ENCODE results near the gene TP53INP2.
"Not testable (repeated sequence)": the region's sequence is repeated elsewhere in the genome, so short reads cannot be mapped to it uniquely, and the experiment has no call there.

Gene TP53INP2

GRCh38 chr20:34706302-34706875, 2.2 kb downstream of the TP53INP2 start:
- no peak for DNase-seq

DNA sequence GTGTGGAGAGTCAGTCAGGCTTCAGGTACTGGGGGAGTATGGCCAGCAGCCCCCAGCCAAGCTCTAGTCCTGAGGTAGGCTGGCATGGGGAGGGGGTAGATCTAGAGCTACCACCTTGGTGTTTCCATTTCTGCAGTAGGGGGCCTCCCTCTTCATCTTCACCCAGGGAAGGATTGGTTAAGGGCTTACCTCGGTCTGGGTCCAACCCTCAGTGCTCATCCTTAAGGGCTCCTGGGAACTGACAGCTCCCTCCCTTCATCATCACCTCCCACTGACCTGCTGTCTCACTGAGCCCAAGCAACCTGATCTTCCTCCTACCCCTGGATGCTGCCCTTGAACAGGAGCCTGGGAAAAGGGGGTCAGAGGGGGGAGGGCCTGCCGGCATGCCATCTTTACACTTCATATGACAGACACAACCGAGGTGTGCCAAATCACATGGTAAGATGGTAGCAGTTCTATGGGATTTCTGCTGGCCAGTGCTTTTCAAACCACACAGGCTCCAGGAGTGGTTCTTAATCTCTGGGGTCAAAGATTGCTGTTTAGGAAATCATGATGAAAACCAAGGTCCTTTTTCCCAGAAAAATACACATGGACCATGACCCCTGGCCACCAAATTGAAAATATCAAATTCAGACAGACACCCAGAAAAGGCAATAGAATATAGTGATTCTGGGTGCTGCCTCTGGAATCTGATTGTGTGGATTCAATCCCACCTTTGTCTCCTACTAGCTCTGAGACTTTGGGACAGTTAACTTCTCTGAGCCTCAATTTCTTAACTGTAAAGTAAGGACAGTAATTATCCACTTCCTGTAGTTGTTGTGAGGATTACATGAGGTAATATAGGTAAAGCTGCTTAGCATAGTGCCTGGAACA, 3.0 kb downstream of the TP53INP2 start:
- DNase-seq, result no peak

- peak; percentile 24 to 81 (median 80) for DNase-seq
Observed at GRCh38 chr20:34708621-34709043, 4.5 kb downstream of the TP53INP2 start.

DNA sequence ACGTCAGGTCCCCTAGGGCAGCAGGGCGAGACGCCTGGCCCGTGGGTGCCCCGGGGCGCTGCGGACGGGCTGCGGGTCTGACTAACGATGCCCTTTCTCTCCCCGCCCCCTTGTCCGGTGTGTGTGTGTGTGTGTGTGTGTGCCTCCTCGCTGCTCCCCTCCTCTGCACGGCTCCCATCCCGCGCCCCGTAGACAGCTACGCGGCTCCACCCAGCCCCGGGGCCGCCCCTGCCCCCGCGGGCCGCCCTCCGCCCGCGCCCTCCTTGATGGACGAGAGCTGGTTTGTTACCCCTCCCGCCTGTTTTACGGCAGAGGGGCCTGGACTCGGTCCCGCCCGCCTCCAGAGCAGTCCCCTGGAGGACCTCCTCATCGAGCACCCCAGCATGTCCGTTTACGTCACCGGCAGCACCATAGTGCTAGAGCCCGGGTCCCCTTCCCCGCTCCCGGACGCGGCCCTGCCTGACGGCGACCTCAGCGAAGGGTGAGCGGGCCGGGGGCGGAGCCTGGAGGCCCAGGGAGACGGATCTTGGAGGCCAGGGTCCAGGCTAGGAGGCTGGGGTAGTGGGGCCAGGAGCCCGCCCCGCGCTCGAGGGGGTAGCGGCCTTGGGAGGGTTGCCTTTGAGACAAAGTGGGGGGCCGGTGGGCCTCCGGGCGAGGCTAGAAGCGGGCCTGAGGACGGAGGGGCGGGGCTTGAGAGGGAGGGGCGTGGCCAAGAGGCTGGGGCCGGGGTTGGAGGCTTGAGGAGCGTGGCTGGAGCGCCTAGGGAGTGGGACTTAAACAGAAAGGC, 5.1 kb downstream of the TP53INP2 start:
- peak; percentile 79 to 98 (median 97) for DNase-seq

DNA sequence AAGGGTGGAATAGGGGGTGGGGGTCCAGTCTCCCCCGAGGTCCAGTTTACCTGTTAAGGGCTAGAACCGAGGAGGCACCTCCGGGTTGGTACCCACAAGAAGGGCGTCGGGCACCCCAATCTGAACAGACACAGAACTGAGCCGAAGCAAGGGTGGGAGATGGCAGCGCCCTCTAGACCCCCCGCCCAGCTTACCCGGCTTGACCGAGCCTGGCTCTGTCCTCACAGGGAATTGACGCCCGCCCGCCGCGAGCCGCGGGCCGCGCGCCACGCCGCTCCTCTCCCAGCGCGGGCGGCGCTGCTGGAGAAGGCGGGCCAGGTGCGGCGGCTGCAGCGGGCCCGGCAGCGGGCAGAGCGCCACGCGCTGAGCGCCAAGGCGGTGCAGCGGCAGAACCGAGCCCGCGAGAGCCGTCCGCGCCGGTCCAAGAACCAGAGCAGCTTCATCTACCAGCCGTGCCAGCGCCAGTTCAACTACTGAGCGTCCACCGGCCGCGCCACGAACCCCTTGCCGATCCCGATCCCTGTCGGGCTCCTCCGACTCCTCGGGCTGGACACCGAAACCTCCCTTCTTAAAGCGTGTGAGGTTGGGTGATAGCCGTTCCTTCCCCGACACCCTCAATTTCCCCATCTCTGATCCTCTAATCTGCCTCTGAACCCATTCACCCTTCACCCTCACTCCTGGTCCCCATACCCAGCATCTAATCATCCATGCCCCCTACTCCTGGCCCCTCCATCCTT, 5.9 kb downstream of the TP53INP2 start:
- peak; percentile 74 to 98 (median 97) for DNase-seq

- DNase-seq, result no peak
Observed at GRCh38 chr20:34710568-34710839, 6.4 kb downstream of the TP53INP2 start.

- no peak for DNase-seq
Observed at GRCh38 chr20:34710861-34711574, 6.9 kb downstream of the TP53INP2 start.

DNA sequence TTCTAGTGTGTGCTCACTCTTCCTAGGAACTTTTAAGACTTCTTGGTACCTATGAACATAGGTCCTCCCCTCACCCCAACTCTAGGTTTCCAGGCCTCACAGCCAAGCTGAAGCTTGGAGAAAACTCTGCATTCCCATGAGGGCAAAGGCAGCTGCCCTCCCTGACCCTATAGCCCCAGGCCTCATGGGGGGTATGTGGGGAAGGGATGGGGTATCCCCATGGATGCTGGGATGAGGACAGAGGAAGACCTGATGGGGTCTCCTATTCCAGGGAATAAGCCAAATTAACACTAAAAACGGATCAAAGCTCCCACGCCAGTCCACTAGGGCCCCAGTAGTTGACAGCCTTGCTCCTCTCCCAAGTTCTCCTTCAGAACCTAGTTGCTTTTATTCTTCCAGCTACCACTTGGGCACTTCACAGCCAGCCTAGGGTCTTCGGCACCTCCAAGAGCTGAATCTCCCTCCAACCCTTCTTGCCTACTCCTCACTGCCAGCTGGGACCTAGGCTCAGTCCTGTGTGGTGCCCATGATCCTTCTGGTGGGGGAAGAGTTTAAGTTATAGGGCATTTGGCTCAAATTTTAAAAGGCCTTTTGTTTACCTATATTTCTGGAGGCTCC, 7.8 kb downstream of the TP53INP2 start:
- DNase-seq, result no peak

- no peak for DNase-seq
Observed at GRCh38 chr20:34712525-34713192, 8.5 kb downstream of the TP53INP2 start.

- DNase-seq, result no peak
Observed at GRCh38 chr20:34713194-34713943, 9.2 kb downstream of the TP53INP2 start.

DNA sequence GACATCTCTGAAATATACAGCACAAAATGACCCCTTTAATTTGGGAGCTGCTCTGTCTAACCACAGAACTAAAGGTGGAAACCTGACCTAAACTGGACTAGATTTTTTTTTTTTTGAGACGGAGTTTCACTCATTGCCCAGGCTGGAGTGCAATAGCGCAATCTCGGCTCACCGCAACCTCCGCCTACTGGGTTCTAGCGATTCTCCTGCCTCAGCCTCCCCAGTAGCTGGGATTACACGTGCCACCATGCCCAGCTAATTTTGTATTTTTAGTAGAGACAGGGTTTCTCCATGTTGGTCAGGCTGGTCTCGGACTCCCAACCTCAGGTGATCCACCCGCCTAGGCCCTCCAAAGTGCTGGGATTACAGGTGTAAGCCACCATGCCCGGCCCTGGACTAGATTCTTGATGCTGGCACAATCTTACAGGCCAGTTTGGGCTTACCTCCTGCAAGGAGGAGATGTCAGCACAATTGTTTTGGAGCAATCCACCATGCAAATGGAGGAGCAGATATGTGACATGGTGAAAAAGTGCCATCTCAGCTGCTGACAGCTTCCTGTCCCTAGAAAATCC, 9.9 kb downstream of the TP53INP2 start:
- DNase-seq, result not testable (repeated sequence)

- no peak for DNase-seq
Observed at GRCh38 chr20:34715384-34715783, 11.2 kb downstream of the TP53INP2 start.

GRCh38 chr20:34716921-34717229, 12.7 kb downstream of the TP53INP2 start:
- no peak for DNase-seq

GRCh38 chr20:34717230-34718095, 13.3 kb downstream of the TP53INP2 start:
- DNase-seq, result no peak

DNA sequence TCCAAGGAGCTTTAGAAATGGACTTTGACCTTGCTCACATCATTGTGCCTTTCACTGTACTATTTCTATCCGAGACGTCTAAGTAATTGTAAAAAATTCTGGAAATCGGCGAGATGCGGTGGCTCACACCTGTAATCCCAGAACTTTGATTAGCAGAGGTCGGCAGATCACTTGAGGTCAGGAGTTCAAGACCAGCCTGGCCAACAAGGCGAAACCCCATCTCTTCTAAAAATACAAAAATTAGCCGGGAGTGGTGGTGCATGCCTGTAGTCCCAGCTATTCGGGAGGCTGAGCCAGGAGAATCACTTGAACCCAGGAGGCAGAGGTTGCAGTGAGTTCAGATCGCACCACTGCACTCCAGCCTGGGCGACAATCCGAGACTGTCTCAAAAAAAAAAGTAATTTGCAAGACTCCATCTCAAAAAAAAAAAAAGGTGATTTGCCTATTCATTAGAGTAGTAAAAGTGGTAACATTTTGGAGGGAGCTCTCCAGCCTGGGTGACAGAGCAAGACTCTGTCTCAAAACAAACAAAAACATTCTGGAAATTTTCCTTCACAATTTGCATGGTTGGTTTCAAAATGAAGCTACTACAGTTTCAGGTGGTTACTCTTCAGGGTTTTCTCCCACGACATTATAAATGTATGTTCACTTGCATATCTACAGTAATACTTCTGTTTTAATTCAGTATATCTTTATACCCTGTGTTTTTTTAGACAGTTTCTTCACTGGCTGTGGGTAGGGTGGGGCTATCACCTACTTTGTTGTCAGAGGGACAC, 15.3 kb downstream of the TP53INP2 start:
- DNase-seq, result not testable (repeated sequence)

GRCh38 chr20:34720266-34720665, 16.1 kb downstream of the TP53INP2 start:
- DNase-seq, result peak in 2 of 3 experiments; percentile 34 to 81

- not testable (repeated sequence) for DNase-seq
Observed at GRCh38 chr20:34722560-34722959, 18.4 kb downstream of the TP53INP2 start.

DNA sequence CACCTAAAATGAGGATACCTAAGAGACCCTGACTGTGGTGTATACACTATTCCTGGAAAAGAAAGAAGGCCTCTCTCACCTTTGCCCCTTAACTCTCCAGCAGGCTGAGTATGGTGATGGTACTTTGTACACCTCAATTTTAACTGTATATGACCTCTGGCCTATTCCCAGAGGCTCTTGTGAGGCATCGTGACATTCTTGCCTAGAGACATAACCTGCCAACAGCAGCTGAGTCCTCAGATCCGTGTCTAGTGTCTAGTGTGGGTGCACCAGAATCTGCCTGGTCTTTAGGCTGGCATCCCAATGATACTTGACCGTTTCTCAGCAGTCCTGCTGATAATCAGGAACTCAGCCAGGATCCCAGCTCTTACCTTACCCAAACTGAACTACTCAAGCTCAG, 20.0 kb downstream of the TP53INP2 start:
- no peak for DNase-seq

DNA sequence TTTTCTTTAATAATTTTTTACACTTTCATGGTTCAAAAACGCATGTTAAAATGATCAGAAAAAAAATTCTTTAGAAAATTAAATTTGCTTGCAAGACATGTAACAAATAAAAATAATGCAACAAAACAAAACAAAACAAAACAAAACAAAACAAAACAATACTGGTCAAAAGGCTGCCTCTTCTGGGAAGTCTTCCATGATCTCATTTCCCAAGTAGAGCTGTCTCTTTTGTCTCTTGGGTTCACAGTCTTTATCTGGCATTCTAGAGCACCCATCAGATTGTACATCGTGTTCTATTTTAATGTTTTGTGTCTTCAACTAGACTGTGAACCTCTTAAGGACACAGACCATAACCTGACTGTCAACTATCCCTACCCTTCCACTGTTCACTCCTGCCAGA, 25.3 kb downstream of the TP53INP2 start:
- DNase-seq, result no peak
